GM23338 (cell line): Measurements from ENCODE around the gene OBSL1. TPM values are rescaled to one million over a fixed set of nuclear protein-coding genes. Genes with fewer than 3 reads are reported as not detected.

ENCODE experiments used
- ATAC-seq: fragments of 200-7000 bp; cut with Tn5 transposase; 3 replicates; pipeline ENCODE4 v1.9.1; 2020
- DNase-seq: peaks from one replicate; pipeline ENCODE4 v3.0.0-alpha.2; 2015; ENCODE audit warnings: low spot score
- H2AFZ ChIP-seq: fragments of 200-600 bp; sonication (generic); 2 replicates; pipeline ENCODE4 v1.8.0; 2016; ENCODE audit warnings: antibody characterized with exemption, mild to moderate bottlenecking, moderate library complexity
- H3F3A ChIP-seq: fragments of 200-600 bp; sonication (generic); replicated peaks from 2 replicates; pipeline ENCODE4 v1.8.0; 2017; ENCODE audit warnings: antibody characterized with exemption, mixed run types, low read depth
- H3K27ac ChIP-seq: fragments of 200-600 bp; sonication (generic); 2 replicates; pipeline ENCODE4 v1.6.1; 2016; ENCODE audit warnings: low read depth
- H3K27me3 ChIP-seq: fragments of 200-600 bp; sonication (generic); 2 replicates; pipeline ENCODE4 v1.8.0; 2016; ENCODE audit warnings: mild to moderate bottlenecking, mixed run types, moderate library complexity; ENCODE audit not compliant: insufficient read depth
- H3K36me3 ChIP-seq: fragments of 200-600 bp; sonication (generic); 2 replicates; pipeline ENCODE4 v1.8.0; 2016; ENCODE audit warnings: mild to moderate bottlenecking; ENCODE audit not compliant: insufficient read depth
- H3K4me1 ChIP-seq: fragments of 200-600 bp; sonication (generic); 2 replicates; pipeline ENCODE4 v1.8.0; 2016; ENCODE audit warnings: mild to moderate bottlenecking, moderate library complexity; ENCODE audit not compliant: insufficient read depth
- H3K4me2 ChIP-seq: fragments of 200-600 bp; sonication (generic); 2 replicates; pipeline ENCODE4 v1.7.1; 2017; ENCODE audit warnings: mixed run types
- H3K4me3 ChIP-seq: fragments of 200-600 bp; sonication (generic); 2 replicates; pipeline ENCODE4 v1.6.1; 2016; ENCODE audit warnings: mixed run types
- H3K79me2 ChIP-seq: fragments of 200-600 bp; sonication (generic); replicated peaks from 2 replicates; pipeline ENCODE4 v1.8.0; 2017; ENCODE audit warnings: mild to moderate bottlenecking; ENCODE audit not compliant: insufficient read depth
- H3K9me2 ChIP-seq: fragments of 200-600 bp; sonication (generic); 2 replicates; pipeline ENCODE4 v1.8.0; 2017; ENCODE audit not compliant: insufficient read depth
- H4K20me1 ChIP-seq: fragments of 200-600 bp; sonication (generic); replicated peaks from 2 replicates; pipeline ENCODE4 v1.8.0; 2017; ENCODE audit warnings: mild to moderate bottlenecking; ENCODE audit not compliant: insufficient read depth
- H3K27ac Mint-ChIP-seq: 2 replicates; pipeline ENCODE4 v1.8.0; 2020; ENCODE audit warnings: inconsistent platforms, mild to moderate bottlenecking, moderate library complexity, mixed read lengths
- H3K27me3 Mint-ChIP-seq: 3 replicates; pipeline ENCODE4 v1.8.0; 2022; ENCODE audit warnings: low read depth, mild to moderate bottlenecking, moderate library complexity, mixed read lengths, inconsistent platforms; ENCODE audit not compliant: insufficient read depth, poor library complexity
- H3K36me3 Mint-ChIP-seq: 3 replicates; pipeline ENCODE4 v1.8.0; 2021; ENCODE audit warnings: low read depth, mild to moderate bottlenecking, inconsistent platforms, moderate library complexity, mixed read lengths
- H3K4me1 Mint-ChIP-seq: 3 replicates; pipeline ENCODE4 v1.8.0; 2020; ENCODE audit warnings: mild to moderate bottlenecking, inconsistent platforms, mixed read lengths
- H3K4me3 Mint-ChIP-seq: 3 replicates; pipeline ENCODE4 v1.8.0; 2021; ENCODE audit warnings: moderate library complexity, mild to moderate bottlenecking, inconsistent platforms, mixed read lengths
- H3K9me3 Mint-ChIP-seq: 3 replicates; pipeline ENCODE4 v1.8.0; 2020; ENCODE audit warnings: moderate library complexity, mild to moderate bottlenecking, inconsistent platforms, mixed read lengths
- ETS1 ChIP-seq: IDR thresholded peaks from 2 replicates; pipeline ENCODE4 v1.6.1; 2016; ENCODE audit warnings: antibody characterized with exemption
- EZH2 ChIP-seq: fragments of 200-600 bp; sonication (generic); IDR thresholded peaks from one replicate; pipeline ENCODE4 v1.8.0; 2017; ENCODE audit warnings: antibody characterized with exemption, mild to moderate bottlenecking, low read depth; ENCODE audit not compliant: unreplicated experiment
- EZH2phosphoT487 ChIP-seq: fragments of 200-600 bp; sonication (generic); IDR thresholded peaks from one replicate; pipeline ENCODE4 v1.8.1; 2018; ENCODE audit warnings: antibody characterized with exemption; ENCODE audit not compliant: unreplicated experiment
- JUNB ChIP-seq: IDR thresholded peaks from one replicate; pipeline ENCODE4 v1.6.1; 2016; ENCODE audit warnings: antibody characterized with exemption; ENCODE audit not compliant: unreplicated experiment
- NANOG ChIP-seq: IDR thresholded peaks from 2 replicates; pipeline ENCODE4 v1.6.1; 2016; ENCODE audit warnings: antibody characterized with exemption, borderline replicate concordance
- POLR2AphosphoS5 ChIP-seq: IDR thresholded peaks from 2 replicates; pipeline ENCODE4 v1.6.1; 2016; ENCODE audit warnings: antibody characterized with exemption, low read depth
- STAT1 ChIP-seq: IDR thresholded peaks from one replicate; pipeline ENCODE4 v1.6.1; 2016; ENCODE audit warnings: antibody characterized with exemption; ENCODE audit not compliant: unreplicated experiment
- ZNF114 ChIP-seq: fragments of 250-450 bp; sonication (Bioruptor Pico); IDR thresholded peaks from 2 replicates; pipeline ENCODE4 v1.5.0; 2020; ENCODE audit warnings: mild to moderate bottlenecking, moderate library complexity
- ZNF331 ChIP-seq: fragments of 250-450 bp; sonication (Bioruptor Pico); IDR thresholded peaks from 2 replicates; pipeline ENCODE4 v1.5.0; 2020; ENCODE audit warnings: low read depth, mild to moderate bottlenecking, moderate library complexity
- ZNF462 ChIP-seq: fragments of 250-450 bp; sonication (Bioruptor Pico); IDR thresholded peaks from 2 replicates; pipeline ENCODE4 v1.5.0; 2020; ENCODE audit warnings: mild to moderate bottlenecking, moderate library complexity
- long read RNA-seq: library from polyadenylated mRNA; unstranded; transcript quantifications from one replicate; pipeline ENCODE4 v2.0.0, GENCODE V29; 2020; ENCODE audit not compliant: unreplicated experiment
- polyA plus RNA-seq: library from polyadenylated mRNA; unstranded; fragments of >200 nt; fragmentation: Nextera tagmentation; extraction: Ambion mirVana; gene quantifications from 2 replicates; pipeline ENCODE4 v1.2.1, GENCODE V29; 2016
- total RNA-seq: library from RNA; depleted of rRNA; stranded (reverse); fragments of >200 nt; shearing (Covaris generic); gene quantifications from 2 replicates; pipeline ENCODE4 v1.2.3, GENCODE V29; 2014; rRNA removed
- TF ChIP-seq, protein P1 (sequence below), 2 experiments: fragments of 200-600 bp in 1 of 2; sonication (generic) in 1 of 2; conservative IDR thresholded peaks; 2 replicates each; pipeline versions ENCODE4 v1.5.1 to v1.6.1; 2016 to 2017; ENCODE audit warnings: antibody characterized with exemption in 2 of 2, low read depth in 2 of 2, mild to moderate bottlenecking in 2 of 2, moderate library complexity in 1 of 2
- TF ChIP-seq, protein P2 (sequence below): IDR thresholded peaks from one replicate; pipeline ENCODE4 v1.6.1; 2018; ENCODE audit warnings: antibody characterized with exemption; ENCODE audit not compliant: unreplicated experiment

Gene OBSL1
- total RNA-seq (164 and 207 TPM in 2 replicates), polyA plus RNA-seq (94.9 and 102 TPM in 2 replicates)
- long read RNA-seq, partial matches to known transcripts: 7 of 14 reads
- long read RNA-seq, other reads (novel, unspliced or antisense): 2 of 14 reads

- peaks cover 2% of the 10 kb centered on the region; the same call in 1 of the 3 replicates for H3K9me3 Mint-ChIP-seq
- H3K4me3 ChIP-seq: peak within 1 kb of the TSS; percentile 71
- peak within 1 kb of the TSS; percentile 89 for H3K4me2 ChIP-seq
- 0 out of 2 replicates have a peak, but pooled peaks cover 4% of the 10 kb centered on the region for H3K9me2 ChIP-seq
- peaks cover 10% of the 10 kb centered on the region; the same call in 1 of the 2 replicates for H3K79me2 ChIP-seq
- peaks cover 18% of the 10 kb centered on the region for H3F3A ChIP-seq
- H3K27ac ChIP-seq: peak within 1 kb of the TSS; percentile 91
- peak within 1 kb of the TSS; percentile 14; the same call in 1 of the 2 replicates for H2AFZ ChIP-seq
- peaks cover 13% of the 10 kb centered on the region for H3K27me3 ChIP-seq
- H3K4me3 Mint-ChIP-seq: peak within 1 kb of the TSS; percentile 79
- peak; percentile 75 for ATAC-seq
- peaks cover 30% of the 10 kb centered on the region for H3K27me3 Mint-ChIP-seq
- H3K4me1 ChIP-seq: peaks cover 42% of the 10 kb centered on the region
- no peaks in the 10 kb centered on the region for H4K20me1 ChIP-seq
- H3K27ac Mint-ChIP-seq: peak within 1 kb of the TSS; percentile 90
- peak; percentile 95 for DNase-seq
- peaks cover 46% of the 10 kb centered on the region for H3K4me1 Mint-ChIP-seq
- H3K36me3 ChIP-seq: no peaks in the 10 kb centered on the region
- H3K36me3 Mint-ChIP-seq: peaks cover 35% of the 10 kb centered on the region
- peak; percentile 68 for TF ChIP-seq POLR2AphosphoS5
- no peak for TF ChIP-seq JUNB
- TF ChIP-seq EZH2phosphoT487: no peak
- TF ChIP-seq ETS1: peak; percentile 34; the same call in 1 of the 2 replicates
- no peak for TF ChIP-seq NANOG
- TF ChIP-seq, protein P1, sequence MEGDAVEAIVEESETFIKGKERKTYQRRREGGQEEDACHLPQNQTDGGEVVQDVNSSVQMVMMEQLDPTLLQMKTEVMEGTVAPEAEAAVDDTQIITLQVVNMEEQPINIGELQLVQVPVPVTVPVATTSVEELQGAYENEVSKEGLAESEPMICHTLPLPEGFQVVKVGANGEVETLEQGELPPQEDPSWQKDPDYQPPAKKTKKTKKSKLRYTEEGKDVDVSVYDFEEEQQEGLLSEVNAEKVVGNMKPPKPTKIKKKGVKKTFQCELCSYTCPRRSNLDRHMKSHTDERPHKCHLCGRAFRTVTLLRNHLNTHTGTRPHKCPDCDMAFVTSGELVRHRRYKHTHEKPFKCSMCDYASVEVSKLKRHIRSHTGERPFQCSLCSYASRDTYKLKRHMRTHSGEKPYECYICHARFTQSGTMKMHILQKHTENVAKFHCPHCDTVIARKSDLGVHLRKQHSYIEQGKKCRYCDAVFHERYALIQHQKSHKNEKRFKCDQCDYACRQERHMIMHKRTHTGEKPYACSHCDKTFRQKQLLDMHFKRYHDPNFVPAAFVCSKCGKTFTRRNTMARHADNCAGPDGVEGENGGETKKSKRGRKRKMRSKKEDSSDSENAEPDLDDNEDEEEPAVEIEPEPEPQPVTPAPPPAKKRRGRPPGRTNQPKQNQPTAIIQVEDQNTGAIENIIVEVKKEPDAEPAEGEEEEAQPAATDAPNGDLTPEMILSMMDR (conservative IDR thresholded peaks at IDR 0.05; ENCODE audit: low read depth in 2 of 2): no peak
- TF ChIP-seq, protein P2, sequence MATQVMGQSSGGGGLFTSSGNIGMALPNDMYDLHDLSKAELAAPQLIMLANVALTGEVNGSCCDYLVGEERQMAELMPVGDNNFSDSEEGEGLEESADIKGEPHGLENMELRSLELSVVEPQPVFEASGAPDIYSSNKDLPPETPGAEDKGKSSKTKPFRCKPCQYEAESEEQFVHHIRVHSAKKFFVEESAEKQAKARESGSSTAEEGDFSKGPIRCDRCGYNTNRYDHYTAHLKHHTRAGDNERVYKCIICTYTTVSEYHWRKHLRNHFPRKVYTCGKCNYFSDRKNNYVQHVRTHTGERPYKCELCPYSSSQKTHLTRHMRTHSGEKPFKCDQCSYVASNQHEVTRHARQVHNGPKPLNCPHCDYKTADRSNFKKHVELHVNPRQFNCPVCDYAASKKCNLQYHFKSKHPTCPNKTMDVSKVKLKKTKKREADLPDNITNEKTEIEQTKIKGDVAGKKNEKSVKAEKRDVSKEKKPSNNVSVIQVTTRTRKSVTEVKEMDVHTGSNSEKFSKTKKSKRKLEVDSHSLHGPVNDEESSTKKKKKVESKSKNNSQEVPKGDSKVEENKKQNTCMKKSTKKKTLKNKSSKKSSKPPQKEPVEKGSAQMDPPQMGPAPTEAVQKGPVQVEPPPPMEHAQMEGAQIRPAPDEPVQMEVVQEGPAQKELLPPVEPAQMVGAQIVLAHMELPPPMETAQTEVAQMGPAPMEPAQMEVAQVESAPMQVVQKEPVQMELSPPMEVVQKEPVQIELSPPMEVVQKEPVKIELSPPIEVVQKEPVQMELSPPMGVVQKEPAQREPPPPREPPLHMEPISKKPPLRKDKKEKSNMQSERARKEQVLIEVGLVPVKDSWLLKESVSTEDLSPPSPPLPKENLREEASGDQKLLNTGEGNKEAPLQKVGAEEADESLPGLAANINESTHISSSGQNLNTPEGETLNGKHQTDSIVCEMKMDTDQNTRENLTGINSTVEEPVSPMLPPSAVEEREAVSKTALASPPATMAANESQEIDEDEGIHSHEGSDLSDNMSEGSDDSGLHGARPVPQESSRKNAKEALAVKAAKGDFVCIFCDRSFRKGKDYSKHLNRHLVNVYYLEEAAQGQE: no peak
- no peak for TF ChIP-seq STAT1
- TF ChIP-seq EZH2: no peak
- no peak for TF ChIP-seq ZNF331 (CRISPR knock-in tag)
- TF ChIP-seq ZNF462 (CRISPR knock-in tag): no peak
- TF ChIP-seq ZNF114 (CRISPR knock-in tag): no peak
Measured at GRCh38 chr2:219571311-219572236, at the start of gene OBSL1. OBSL1 (minus strand) TSS chr2:219571539; CDS start chr2:219571232, 307 bp downstream.
